ENCODE results near the gene FAT3.

The FAT3 gene

DNA sequence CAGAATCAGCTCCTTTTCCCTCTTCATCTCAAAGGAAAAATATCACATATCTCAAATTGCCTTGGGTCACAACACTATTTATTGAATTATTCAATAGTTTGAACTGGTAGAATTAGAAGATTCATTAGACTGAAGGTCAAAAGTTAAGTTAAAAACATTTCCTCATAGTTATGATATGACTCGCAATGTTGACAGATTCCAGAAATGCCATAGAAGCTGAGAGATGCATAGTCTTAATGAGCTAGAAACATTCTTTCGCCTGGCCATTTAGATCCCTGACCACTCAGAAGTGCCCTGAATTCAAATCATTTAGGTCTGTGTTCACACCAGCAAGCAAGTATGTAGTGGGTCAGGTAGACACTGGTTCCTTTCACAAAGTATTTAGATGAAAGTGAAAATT, 44.4 kb downstream of the FAT3 start:
- DNase-seq (ENCODE audit: extremely low spot score), result no peak
- POLR2A ChIA-PET, result no interaction called here
- CTCF ChIA-PET, result no interaction called here
- TF ChIP-seq FOXA1 (IDR thresholded peaks at IDR 0.05) (no peak), FOXM1 (IDR thresholded peaks at IDR 0.05; ENCODE audit: borderline replicate concordance) (no peak), ARNT (IDR thresholded peaks at IDR 0.05) (no peak), L3MBTL2 (conservative IDR thresholded peaks at IDR 0.05) (no peak), FOXK2 (IDR thresholded peaks at IDR 0.05) (no peak), SUZ12 (IDR thresholded peaks at IDR 0.05) (no peak), ELF4 (IDR thresholded peaks at IDR 0.05) (no peak), SP1 (IDR thresholded peaks at IDR 0.05) (no peak), TARDBP (IDR thresholded peaks at IDR 0.05) (no peak), LEF1 (IDR thresholded peaks at IDR 0.05; ENCODE audit: borderline replicate concordance) (no peak), CTBP1 (IDR thresholded peaks at IDR 0.05; ENCODE audit: borderline replicate concordance) (no peak), BHLHE40 (IDR thresholded peaks at IDR 0.05; ENCODE audit: borderline replicate concordance) (no peak), NFRKB (IDR thresholded peaks at IDR 0.05) (no peak), ZNF384 (IDR thresholded peaks at IDR 0.05) (no peak), PKNOX1 (IDR thresholded peaks at IDR 0.05) (no peak), HDGF (IDR thresholded peaks at IDR 0.05; ENCODE audit: borderline replicate concordance) (no peak)

DNA sequence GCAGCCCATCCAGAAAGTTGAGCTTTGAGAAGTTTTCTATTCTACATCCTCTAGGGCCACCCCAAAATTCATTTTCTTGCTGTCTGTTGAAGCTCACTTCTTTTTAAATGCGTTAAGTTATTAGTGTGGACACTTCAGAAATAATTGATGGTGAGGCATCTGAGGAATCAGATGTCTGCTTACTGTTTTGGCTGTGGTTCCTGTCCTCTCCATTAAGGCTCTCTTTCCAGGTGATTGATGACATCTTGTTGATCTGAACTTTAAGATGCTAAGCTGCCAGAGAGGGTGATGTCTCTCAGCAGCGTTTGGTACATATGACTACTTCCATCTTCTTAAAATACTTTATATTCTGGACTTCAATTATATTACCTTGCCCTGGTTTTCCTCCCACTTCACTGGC, 45.2 kb downstream of the FAT3 start:
- TF ChIP-seq NFRKB (IDR thresholded peaks at IDR 0.05) (no peak), HDGF (IDR thresholded peaks at IDR 0.05; ENCODE audit: borderline replicate concordance) (no peak), SP1 (IDR thresholded peaks at IDR 0.05) (no peak), LEF1 (IDR thresholded peaks at IDR 0.05; ENCODE audit: borderline replicate concordance) (no peak), BHLHE40 (IDR thresholded peaks at IDR 0.05; ENCODE audit: borderline replicate concordance) (no peak), ZNF384 (IDR thresholded peaks at IDR 0.05) (no peak), TARDBP (IDR thresholded peaks at IDR 0.05) (no peak), FOXM1 (IDR thresholded peaks at IDR 0.05; ENCODE audit: borderline replicate concordance) (no peak), PKNOX1 (IDR thresholded peaks at IDR 0.05) (no peak), FOXA1 (IDR thresholded peaks at IDR 0.05) (no peak), ARNT (IDR thresholded peaks at IDR 0.05) (no peak), SUZ12 (IDR thresholded peaks at IDR 0.05) (no peak), ELF4 (IDR thresholded peaks at IDR 0.05) (no peak), CTBP1 (IDR thresholded peaks at IDR 0.05; ENCODE audit: borderline replicate concordance) (no peak), L3MBTL2 (conservative IDR thresholded peaks at IDR 0.05) (no peak), FOXK2 (IDR thresholded peaks at IDR 0.05) (no peak)
- ChIA-PET POLR2A (no interaction called here), CTCF (no interaction called here)
- no peak for DNase-seq (ENCODE audit: extremely low spot score)

DNA sequence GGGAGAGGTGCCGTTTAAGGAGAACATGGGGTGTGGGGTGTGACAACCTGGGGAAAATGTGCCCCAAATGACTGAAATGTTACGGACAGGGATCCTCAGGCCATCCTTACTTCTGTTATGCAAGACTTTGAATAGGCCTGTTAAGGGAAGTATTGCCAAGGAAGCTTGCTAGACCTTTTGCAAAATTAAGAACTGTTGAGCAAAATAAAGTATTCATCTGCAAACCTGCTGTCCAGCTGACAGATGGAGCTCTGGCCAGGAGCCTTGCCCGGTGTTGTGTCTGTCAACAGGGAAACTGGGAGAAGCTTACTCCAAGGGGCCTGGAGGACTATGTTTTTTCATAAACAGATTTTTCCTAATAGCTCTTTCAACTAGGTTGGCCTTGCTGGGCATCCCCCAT, 48.0 kb downstream of the FAT3 start:
- ChIA-PET CTCF (no interaction called here), POLR2A (no interaction called here)
- DNase-seq (ENCODE audit: extremely low spot score), result no peak
- TF ChIP-seq PKNOX1 (IDR thresholded peaks at IDR 0.05) (no peak), LEF1 (IDR thresholded peaks at IDR 0.05; ENCODE audit: borderline replicate concordance) (no peak), NFRKB (IDR thresholded peaks at IDR 0.05) (no peak), L3MBTL2 (conservative IDR thresholded peaks at IDR 0.05) (no peak), ARNT (IDR thresholded peaks at IDR 0.05) (no peak), HDGF (IDR thresholded peaks at IDR 0.05; ENCODE audit: borderline replicate concordance) (no peak)
